Nephron (organoid): ENCODE data around the gene MORN1.

Experiments used
- H3K27ac Mint-ChIP-seq, 3 experiments: 2 replicates each; pipeline ENCODE4 v1.8.0; 2020; ENCODE audit warnings: mixed read lengths in 3 of 3, mild to moderate bottlenecking in 2 of 3, moderate library complexity in 1 of 3
- H3K27me3 Mint-ChIP-seq: 2 replicates; pipeline ENCODE4 v1.8.0; 2021; ENCODE audit warnings: low read depth, mild to moderate bottlenecking, moderate library complexity, mixed read lengths
- H3K36me3 Mint-ChIP-seq: 2 replicates; pipeline ENCODE4 v1.8.0; 2020; ENCODE audit warnings: low read depth, mixed read lengths
- H3K4me1 Mint-ChIP-seq: 2 replicates; pipeline ENCODE4 v1.8.0; 2020; ENCODE audit warnings: mixed read lengths
- H3K4me3 Mint-ChIP-seq, 3 experiments: 2 replicates each; pipeline ENCODE4 v1.8.0; 2020; ENCODE audit warnings: mild to moderate bottlenecking in 3 of 3, mixed read lengths in 3 of 3, moderate library complexity in 2 of 3
- H3K9me3 Mint-ChIP-seq: 2 replicates; pipeline ENCODE4 v1.8.0; 2020; ENCODE audit warnings: mixed read lengths
- TF ChIP-seq, protein P1 (sequence below), 3 experiments: fragments of 200-600 bp; sonication (generic); IDR thresholded peaks; one replicate each; pipeline ENCODE4 v1.5.0; 2021; ENCODE audit warnings: antibody characterized with exemption in 3 of 3; ENCODE audit not compliant: unreplicated experiment in 3 of 3

The MORN1 gene

DNA sequence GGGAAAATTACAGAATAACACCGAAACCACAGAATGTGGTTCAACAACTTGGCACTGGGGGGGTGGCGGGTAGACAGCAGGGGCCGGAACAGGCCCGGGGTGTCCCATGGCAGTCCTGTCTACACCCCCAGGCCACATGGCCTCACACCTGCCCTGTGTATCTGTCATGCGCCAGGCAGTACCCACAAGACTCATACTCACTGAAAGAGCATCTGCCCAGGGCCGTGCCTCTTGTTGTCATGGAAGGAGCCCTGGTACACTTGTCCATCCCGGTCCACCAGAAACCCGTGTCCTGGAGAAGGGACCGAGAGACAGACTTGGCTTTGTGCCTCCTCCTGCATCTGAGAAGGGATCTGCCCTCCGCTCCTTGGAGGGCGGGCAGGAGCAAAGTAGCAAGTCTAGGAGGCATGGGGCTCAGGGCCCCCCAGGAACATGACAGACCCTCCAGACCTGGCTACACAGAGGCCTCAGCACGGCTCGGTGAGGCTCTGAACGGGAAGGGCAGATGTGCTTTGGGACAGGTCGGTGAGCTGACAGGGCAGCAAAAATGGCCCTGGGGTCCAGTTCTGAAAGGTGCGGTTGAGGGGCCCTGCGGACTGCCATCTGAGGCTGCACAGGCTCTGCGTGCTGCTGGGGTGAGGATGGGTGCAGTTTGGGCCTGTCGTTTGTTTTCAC is 5.6 kb downstream of the MORN1 start:
- peak overlapping the region in 1 of 3 experiments; percentile 42 for H3K4me3 Mint-ChIP-seq
- peaks cover 3% of the 10 kb centered on the region for H3K27me3 Mint-ChIP-seq
- peak overlapping the region in 1 of 3 experiments; percentile 25 for H3K27ac Mint-ChIP-seq
- peaks cover 4% of the 10 kb centered on the region for H3K36me3 Mint-ChIP-seq
- TF ChIP-seq, protein P1, sequence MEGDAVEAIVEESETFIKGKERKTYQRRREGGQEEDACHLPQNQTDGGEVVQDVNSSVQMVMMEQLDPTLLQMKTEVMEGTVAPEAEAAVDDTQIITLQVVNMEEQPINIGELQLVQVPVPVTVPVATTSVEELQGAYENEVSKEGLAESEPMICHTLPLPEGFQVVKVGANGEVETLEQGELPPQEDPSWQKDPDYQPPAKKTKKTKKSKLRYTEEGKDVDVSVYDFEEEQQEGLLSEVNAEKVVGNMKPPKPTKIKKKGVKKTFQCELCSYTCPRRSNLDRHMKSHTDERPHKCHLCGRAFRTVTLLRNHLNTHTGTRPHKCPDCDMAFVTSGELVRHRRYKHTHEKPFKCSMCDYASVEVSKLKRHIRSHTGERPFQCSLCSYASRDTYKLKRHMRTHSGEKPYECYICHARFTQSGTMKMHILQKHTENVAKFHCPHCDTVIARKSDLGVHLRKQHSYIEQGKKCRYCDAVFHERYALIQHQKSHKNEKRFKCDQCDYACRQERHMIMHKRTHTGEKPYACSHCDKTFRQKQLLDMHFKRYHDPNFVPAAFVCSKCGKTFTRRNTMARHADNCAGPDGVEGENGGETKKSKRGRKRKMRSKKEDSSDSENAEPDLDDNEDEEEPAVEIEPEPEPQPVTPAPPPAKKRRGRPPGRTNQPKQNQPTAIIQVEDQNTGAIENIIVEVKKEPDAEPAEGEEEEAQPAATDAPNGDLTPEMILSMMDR (IDR thresholded peaks at IDR 0.05; ENCODE audit: unreplicated experiment in 3 of 3): no peak
- no peaks in the 10 kb centered on the region for H3K9me3 Mint-ChIP-seq
- H3K4me1 Mint-ChIP-seq: peaks cover 24% of the 10 kb centered on the region

DNA sequence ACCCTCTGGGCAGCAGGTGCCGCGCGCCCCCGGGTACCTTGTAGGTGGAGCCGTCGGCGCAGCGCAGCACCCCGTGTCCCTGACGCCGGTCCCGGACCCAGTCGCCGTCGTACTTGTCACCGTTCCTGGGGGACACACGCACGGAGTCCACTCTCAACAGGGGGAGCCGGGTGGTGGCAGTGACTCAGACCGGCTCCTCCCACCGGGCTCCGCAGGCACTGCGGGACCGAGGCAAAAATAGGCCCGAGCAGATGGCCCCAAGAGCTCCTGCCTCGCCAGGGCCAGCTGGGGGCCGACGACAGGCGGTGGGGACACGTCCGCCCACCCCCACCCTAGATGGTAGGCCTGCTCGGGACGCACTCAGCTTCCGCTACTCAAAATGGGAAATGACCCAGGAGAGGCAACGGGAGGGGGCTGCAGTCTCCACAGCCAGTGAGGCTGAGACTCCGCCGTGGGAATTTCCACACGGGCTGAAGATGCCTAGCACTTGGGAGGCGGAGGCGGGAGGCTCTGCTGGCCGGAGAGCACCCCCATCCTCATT is 6.3 kb downstream of the MORN1 start:
- Mint-ChIP-seq H3K4me3 (peak overlapping the region in 1 of 3 experiments; percentile 42), H3K27ac (no peak overlapping the region)

GRCh38 chr1:2384130-2384860 is 7.1 kb downstream of the MORN1 start:
- H3K27me3 Mint-ChIP-seq: peaks cover 3% of the 10 kb centered on the region
- peaks cover 4% of the 10 kb centered on the region for H3K36me3 Mint-ChIP-seq
- peak overlapping the region in 1 of 3 experiments; percentile 14 for H3K27ac Mint-ChIP-seq

More for the DNA sequence above, 6.3 kb downstream of the MORN1 start:
- Mint-ChIP-seq H3K36me3 (peaks cover 4% of the 10 kb centered on the region), H3K9me3 (no peaks in the 10 kb centered on the region), H3K4me1 (peaks cover 20% of the 10 kb centered on the region), H3K27me3 (peaks cover 3% of the 10 kb centered on the region)
- TF ChIP-seq, protein P1 (IDR thresholded peaks at IDR 0.05; ENCODE audit: unreplicated experiment in 3 of 3): no peak

DNA sequence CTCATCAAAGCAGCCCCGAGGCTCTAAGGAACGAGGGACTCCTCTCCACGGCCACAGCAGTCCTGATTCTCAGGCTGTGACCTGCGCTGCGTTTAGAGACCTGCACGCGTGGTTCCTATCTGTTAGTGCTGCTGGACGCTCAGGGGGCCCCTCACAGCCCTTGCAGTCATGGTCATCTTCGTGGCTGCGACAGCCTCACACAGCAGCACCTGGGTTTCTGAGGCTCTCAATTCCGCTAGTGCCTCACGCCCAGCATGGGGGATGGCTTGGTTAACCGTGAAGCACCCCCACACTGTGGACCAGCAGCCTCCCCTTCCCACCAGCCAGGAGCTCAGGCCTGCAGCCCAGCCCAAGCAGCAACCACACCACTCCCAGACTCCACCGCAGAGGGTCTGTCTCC is 7.8 kb downstream of the MORN1 start:
- H3K36me3 Mint-ChIP-seq: peaks cover 4% of the 10 kb centered on the region
- H3K4me3 Mint-ChIP-seq: no peak overlapping the region
- TF ChIP-seq, protein P1 (IDR thresholded peaks at IDR 0.05; ENCODE audit: unreplicated experiment in 3 of 3): no peak
- H3K9me3 Mint-ChIP-seq: no peaks in the 10 kb centered on the region
- H3K27ac Mint-ChIP-seq: no peak overlapping the region
- H3K27me3 Mint-ChIP-seq: peaks cover 3% of the 10 kb centered on the region
- H3K4me1 Mint-ChIP-seq: peaks cover 24% of the 10 kb centered on the region

More at GRCh38 chr1:2384130-2384860, 7.1 kb downstream of the MORN1 start:
- Mint-ChIP-seq H3K9me3 (no peaks in the 10 kb centered on the region), H3K4me1 (peaks cover 18% of the 10 kb centered on the region), H3K4me3 (peak overlapping the region in 2 of 3 experiments; percentile 25 to 29)
- TF ChIP-seq, protein P1 (IDR thresholded peaks at IDR 0.05; ENCODE audit: unreplicated experiment in 3 of 3): no peak

DNA sequence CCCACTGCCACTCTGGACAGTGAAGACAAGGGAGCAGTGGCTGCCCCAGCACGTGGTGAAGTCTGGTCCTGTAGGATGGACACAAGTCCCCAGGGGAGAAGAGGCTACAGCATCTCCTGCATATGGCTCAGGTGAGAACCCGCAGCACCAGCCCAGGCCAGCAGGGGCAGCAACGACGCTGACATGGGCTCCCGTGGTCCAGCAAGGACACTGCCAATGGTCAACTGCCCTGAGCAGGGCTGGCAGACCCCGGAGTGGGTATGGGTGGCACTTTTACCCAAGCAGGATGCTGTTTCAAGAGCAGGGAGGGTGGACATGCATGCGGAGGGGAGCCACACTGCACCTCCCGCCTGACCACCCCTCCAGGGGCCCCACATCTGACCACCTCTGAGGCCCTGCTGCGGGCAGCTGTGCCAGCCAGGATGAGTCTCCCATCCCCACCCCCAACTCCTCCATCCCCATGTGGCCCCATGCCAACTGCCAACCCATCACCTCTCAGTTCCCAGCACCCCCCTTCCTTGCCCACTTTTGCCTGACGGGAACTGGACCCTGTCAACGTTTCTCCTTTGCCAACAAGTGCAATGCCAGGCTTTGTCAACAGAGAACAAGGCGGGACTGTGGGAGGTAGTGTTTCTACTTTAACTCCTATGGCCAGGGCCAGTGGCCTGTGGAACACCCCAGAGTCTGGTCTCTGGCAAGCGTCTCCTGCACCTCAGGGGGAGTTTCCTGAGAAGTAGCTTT is 8.6 kb downstream of the MORN1 start:
- peaks cover 4% of the 10 kb centered on the region for H3K36me3 Mint-ChIP-seq
- peaks cover 24% of the 10 kb centered on the region for H3K4me1 Mint-ChIP-seq
- H3K27me3 Mint-ChIP-seq: peaks cover 3% of the 10 kb centered on the region
- no peaks in the 10 kb centered on the region for H3K9me3 Mint-ChIP-seq
- no peak overlapping the region for H3K27ac Mint-ChIP-seq
- no peak overlapping the region for H3K4me3 Mint-ChIP-seq
- TF ChIP-seq, protein P1 (IDR thresholded peaks at IDR 0.05; ENCODE audit: unreplicated experiment in 3 of 3): peak in 2 of 3 experiments; percentile 47 to 56
